SK-N-MC (cell line): Measurements from ENCODE around the gene DDTL.
"Not testable (repeated sequence)": the region's sequence is repeated elsewhere in the genome, so short reads cannot be mapped to it uniquely, and the experiment has no call there.

Experiments
- EZH2 ChIP-seq: fragments of 200-600 bp; sonication (generic); IDR thresholded peaks from one replicate; pipeline ENCODE4 v1.6.1; 2017; ENCODE audit warnings: antibody characterized with exemption
- POLR2AphosphoS5 ChIP-seq: IDR thresholded peaks from 2 replicates; pipeline ENCODE4 v1.6.1; 2012; ENCODE audit warnings: mild to moderate bottlenecking, low read depth, low read length, borderline replicate concordance

- not testable (repeated sequence) for TF ChIP-seq POLR2AphosphoS5, EZH2
These were observed 5.2 kb downstream of the DDTL start for GRCh38 chr22:23971927-23972326.
